GM12875 (cell line): ENCODE measurements around the gene STK24.

ENCODE experiments used
- H3K4me3 ChIP-seq: one replicate; pipeline ENCODE4 v1.5.1; 2011; ENCODE audit warnings: low read depth, low read length, control low read depth
- CTCF ChIP-seq: IDR thresholded peaks from 2 replicates; pipeline ENCODE4 v1.5.1; 2011; ENCODE audit warnings: low read depth, mild to moderate bottlenecking, control low read depth, inconsistent platforms, low read length, moderate library complexity, borderline replicate concordance; ENCODE audit not compliant: insufficient read depth

Gene STK24

GRCh38 chr13:98427331-98427995 lies 149.4 kb downstream of the STK24 start:
- no peak for TF ChIP-seq CTCF

GRCh38 chr13:98423417-98423816 lies 153.5 kb downstream of the STK24 start:
- H3K4me3 ChIP-seq = no peak overlapping the region
- TF ChIP-seq CTCF = no peak

More at GRCh38 chr13:98427331-98427995, 149.4 kb downstream of the STK24 start:
- no peak overlapping the region for H3K4me3 ChIP-seq

- TF ChIP-seq CTCF = no peak
- H3K4me3 ChIP-seq = no peak overlapping the region
Measured at GRCh38 chr13:98422046-98422445, 154.9 kb downstream of the STK24 start.

- TF ChIP-seq CTCF = no peak
- H3K4me3 ChIP-seq = no peak overlapping the region
Measured at GRCh38 chr13:98420554-98421175, 156.2 kb downstream of the STK24 start.

GRCh38 chr13:98419786-98420553 lies 156.9 kb downstream of the STK24 start:
- H3K4me3 ChIP-seq = no peak overlapping the region
- no peak for TF ChIP-seq CTCF

GRCh38 chr13:98416408-98416807 lies 160.5 kb downstream of the STK24 start:
- TF ChIP-seq CTCF = no peak
- H3K4me3 ChIP-seq = no peak overlapping the region
